HL-60 (cell line): ENCODE data around the gene LYAR.

Experiments used
- POLR2AphosphoS5 ChIP-seq: IDR thresholded peaks from 2 replicates; pipeline ENCODE4 v1.6.1; 2012; ENCODE audit warnings: low read depth
- TF ChIP-seq, protein P1 (sequence below): IDR thresholded peaks from one replicate; pipeline ENCODE4 v1.5.1; 2011; ENCODE audit warnings: low read length, control low read depth, inconsistent platforms; ENCODE audit not compliant: insufficient read depth

DNA sequence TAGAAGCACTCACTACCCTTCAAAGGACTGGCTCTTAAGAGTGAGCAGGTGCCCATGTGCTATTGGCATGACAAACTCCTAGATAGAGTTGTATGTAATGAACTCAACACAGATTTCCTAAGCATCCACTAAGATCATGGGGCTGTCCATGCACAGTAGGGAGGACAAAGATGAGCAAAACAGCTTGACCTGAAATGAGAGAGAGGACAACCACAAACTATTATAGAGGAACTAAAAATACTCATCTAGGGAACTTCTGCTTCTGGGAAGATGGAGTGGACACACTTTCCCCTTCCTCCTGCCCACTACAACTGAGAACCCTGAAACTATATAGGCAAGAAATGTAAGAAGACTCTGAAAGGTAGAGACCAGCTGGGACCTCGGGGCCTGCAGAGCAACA lies 21.2 kb downstream of the LYAR start:
- TF ChIP-seq, protein P1, sequence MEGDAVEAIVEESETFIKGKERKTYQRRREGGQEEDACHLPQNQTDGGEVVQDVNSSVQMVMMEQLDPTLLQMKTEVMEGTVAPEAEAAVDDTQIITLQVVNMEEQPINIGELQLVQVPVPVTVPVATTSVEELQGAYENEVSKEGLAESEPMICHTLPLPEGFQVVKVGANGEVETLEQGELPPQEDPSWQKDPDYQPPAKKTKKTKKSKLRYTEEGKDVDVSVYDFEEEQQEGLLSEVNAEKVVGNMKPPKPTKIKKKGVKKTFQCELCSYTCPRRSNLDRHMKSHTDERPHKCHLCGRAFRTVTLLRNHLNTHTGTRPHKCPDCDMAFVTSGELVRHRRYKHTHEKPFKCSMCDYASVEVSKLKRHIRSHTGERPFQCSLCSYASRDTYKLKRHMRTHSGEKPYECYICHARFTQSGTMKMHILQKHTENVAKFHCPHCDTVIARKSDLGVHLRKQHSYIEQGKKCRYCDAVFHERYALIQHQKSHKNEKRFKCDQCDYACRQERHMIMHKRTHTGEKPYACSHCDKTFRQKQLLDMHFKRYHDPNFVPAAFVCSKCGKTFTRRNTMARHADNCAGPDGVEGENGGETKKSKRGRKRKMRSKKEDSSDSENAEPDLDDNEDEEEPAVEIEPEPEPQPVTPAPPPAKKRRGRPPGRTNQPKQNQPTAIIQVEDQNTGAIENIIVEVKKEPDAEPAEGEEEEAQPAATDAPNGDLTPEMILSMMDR: no peak
- TF ChIP-seq POLR2AphosphoS5: no peak
